Activated CD8-positive, alpha-beta T cell treated with anti-CD3 and anti-CD28 coated beads for 36 hours (primary cell): ENCODE measurements around the gene KLRG1. TPM values are rescaled to one million over a fixed set of nuclear protein-coding genes. Genes with fewer than 3 reads are reported as not detected.

Source experiments
- ATAC-seq: fragments of 200-7000 bp; cut with Tn5 transposase; one replicate; pipeline ENCODE4 v1.10.0; 2021; ENCODE audit warnings: mild to moderate bottlenecking, moderate library complexity
- CTCF ChIA-PET: fragments of 350-600 bp; sonication (Branson Sonifier 250); formaldehyde crosslinking; loops from one replicate; lab custom pipeline; 2021; ENCODE audit warnings: antibody characterized with exemption; lab: Charles Lee
- POLR2A ChIA-PET: fragments of 350-600 bp; sonication (Branson Sonifier 250); formaldehyde crosslinking; loops from one replicate; lab custom pipeline; 2021; ENCODE audit warnings: antibody characterized with exemption; lab: Charles Lee
- DNase-seq: peaks from one replicate; pipeline ENCODE4 v3.0.0-alpha.2; 2020
- H3K27ac Mint-ChIP-seq: one replicate; pipeline ENCODE4 v1.8.0; 2021; ENCODE audit warnings: mild to moderate bottlenecking, mixed read lengths
- H3K27me3 Mint-ChIP-seq: one replicate; pipeline ENCODE4 v1.8.0; 2021; ENCODE audit warnings: mixed read lengths
- H3K36me3 Mint-ChIP-seq: one replicate; pipeline ENCODE4 v1.8.0; 2021; ENCODE audit warnings: low read depth, mixed read lengths
- H3K4me1 Mint-ChIP-seq: one replicate; pipeline ENCODE4 v1.8.0; 2021; ENCODE audit warnings: low read depth, mixed read lengths
- H3K4me3 Mint-ChIP-seq: one replicate; pipeline ENCODE4 v1.8.0; 2021; ENCODE audit warnings: mild to moderate bottlenecking, moderate library complexity, mixed read lengths
- H3K9me3 Mint-ChIP-seq: one replicate; pipeline ENCODE4 v1.8.0; 2021; ENCODE audit warnings: mixed read lengths
- CTCF ChIP-seq: fragments of 200-600 bp; IDR thresholded peaks from one replicate; pipeline ENCODE4 v1.8.0; 2022; ENCODE audit warnings: antibody characterized with exemption, mild to moderate bottlenecking
- intact Hi-C: fragments of 100-400 bp; cut with micrococcal nuclease; formaldehyde crosslinking; loops from one replicate; pipeline ENCODE4 v1.10.0; 2022
- total RNA-seq, 2 experiments: library from RNA; stranded (reverse); gene quantifications; one replicate each; pipeline ENCODE4 v1.2.3, GENCODE V29; 2021

KLRG1 gene
- total RNA-seq, 2 experiments from 2014 or later, result 6.6 to 10.1 TPM

- H3K9me3 Mint-ChIP-seq, result peaks cover 5% of the 10 kb centered on the region
- H3K36me3 Mint-ChIP-seq, result peaks cover 18% of the 10 kb centered on the region
- ChIA-PET CTCF (interaction anchor here (0.7 to 6.7 kb wide), 3 partner anchors 16 to 489 kb away, joined by 3 to 173 read pairs (median 5); partner anchors contain the start of gene M6PR), POLR2A (interaction anchor here (1.3 to 5.7 kb wide), 2 partner anchors 10 to 83 kb away, joined by 3 to 30 read pairs; partner anchors contain the start of gene M6PR)
- H3K27ac Mint-ChIP-seq, result peak overlapping the region; percentile 27
- intact Hi-C loops, result no loop called here
- TF ChIP-seq CTCF, result no peak
- no peaks in the 10 kb centered on the region for H3K27me3 Mint-ChIP-seq
- ATAC-seq (peak; percentile 46), DNase-seq (no peak)
- no peak overlapping the region for H3K4me3 Mint-ChIP-seq
- peaks cover 56% of the 10 kb centered on the region for H3K4me1 Mint-ChIP-seq
These were observed 44.0 kb downstream of the KLRG1 start for GRCh38 chr12:9033265-9033887.

DNA sequence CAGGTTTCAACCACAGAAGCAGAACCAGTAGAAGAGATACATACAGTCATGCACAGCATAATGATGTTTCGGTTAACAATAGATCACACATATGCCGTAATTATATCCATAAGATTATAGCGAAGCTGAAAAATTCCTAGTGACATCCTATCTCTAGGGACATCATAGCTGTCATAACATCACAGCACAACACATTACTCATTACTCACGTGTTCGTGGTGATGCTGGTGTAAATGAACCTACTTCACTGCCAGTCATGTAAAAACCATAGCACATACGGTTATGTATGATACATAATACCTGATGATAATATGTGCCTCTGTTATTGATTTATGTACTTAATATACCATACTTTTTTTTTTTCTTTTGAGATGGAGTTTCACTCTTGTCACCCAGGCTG lies 44.7 kb downstream of the KLRG1 start:
- Mint-ChIP-seq H3K27me3 (no peaks in the 10 kb centered on the region), H3K4me1 (peaks cover 55% of the 10 kb centered on the region), H3K36me3 (peaks cover 13% of the 10 kb centered on the region), H3K4me3 (no peak overlapping the region), H3K9me3 (peaks cover 2% of the 10 kb centered on the region), H3K27ac (no peak overlapping the region)
- CTCF ChIA-PET, result interaction anchor here (1.7 to 6.7 kb wide), 2 partner anchors 15 to 86 kb away, joined by 5 to 173 read pairs; partner anchors contain the start of gene M6PR
- DNase-seq (no peak), ATAC-seq (peak; percentile 26)
- POLR2A ChIA-PET, result interaction anchor here (1.3 to 5.7 kb wide), 2 partner anchors 10 to 84 kb away, joined by 3 to 30 read pairs; partner anchors contain the start of gene M6PR
- no peak for TF ChIP-seq CTCF
- intact Hi-C loops, result no loop called here

DNA sequence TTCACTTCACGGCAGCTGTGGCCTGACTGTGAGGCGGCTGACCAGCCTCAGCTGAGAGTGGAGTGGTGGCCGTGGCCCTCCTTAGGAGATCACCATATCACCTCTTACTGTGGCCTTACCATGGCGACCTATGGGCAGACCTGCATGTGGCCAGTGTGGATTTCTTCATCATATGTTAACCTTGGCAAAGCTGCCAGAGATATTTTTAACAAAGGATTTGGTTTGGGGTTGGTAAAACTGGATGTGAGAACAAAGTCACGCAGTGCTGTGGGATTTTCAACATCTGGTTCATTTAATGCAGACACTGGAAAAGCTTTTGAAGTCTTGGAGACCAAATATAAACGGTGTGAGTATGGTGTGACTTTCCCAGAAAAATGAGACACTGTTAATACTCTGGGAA lies 46.9 kb downstream of the KLRG1 start:
- intact Hi-C loops, result no loop called here

GRCh38 chr12:9037431-9037830 lies 48.1 kb downstream of the KLRG1 start:
- no peak for ATAC-seq
- H3K27me3 Mint-ChIP-seq, result no peaks in the 10 kb centered on the region

More for the DNA sequence above, 46.9 kb downstream of the KLRG1 start:
- TF ChIP-seq CTCF, result no peak
- H3K9me3 Mint-ChIP-seq, result peaks cover 2% of the 10 kb centered on the region
- peaks cover 58% of the 10 kb centered on the region for H3K4me1 Mint-ChIP-seq
- ATAC-seq, result no peak
- ChIA-PET POLR2A (interaction anchor here (0.9 to 3.9 kb wide), 4 partner anchors 23 to 86 kb away, joined by 3 to 30 read pairs (median 3); partner anchors contain the start of gene M6PR), CTCF (interaction anchor here (1.3 to 6.7 kb wide), 6 partner anchors 9 to 146 kb away, joined by 3 to 173 read pairs (median 8); partner anchors contain the start of gene M6PR)
- no peak overlapping the region for H3K27ac Mint-ChIP-seq
- H3K27me3 Mint-ChIP-seq, result no peaks in the 10 kb centered on the region
- no peak overlapping the region for H3K4me3 Mint-ChIP-seq
- no peak for DNase-seq
- peaks cover 11% of the 10 kb centered on the region for H3K36me3 Mint-ChIP-seq

More at GRCh38 chr12:9037431-9037830, 48.1 kb downstream of the KLRG1 start:
- ChIA-PET POLR2A (interaction anchor here (0.8 to 3.9 kb wide), 6 partner anchors 10 to 90 kb away, joined by 3 to 30 read pairs (median 4); partner anchors contain the start of gene M6PR), CTCF (interaction anchor here (1.0 to 6.7 kb wide), 10 partner anchors 9 to 380 kb away, joined by 3 to 173 read pairs (median 5); partner anchors contain the start of gene M6PR)
- intact Hi-C loops, result no loop called here
- Mint-ChIP-seq H3K4me3 (no peak overlapping the region), H3K27ac (no peak overlapping the region), H3K36me3 (peaks cover 11% of the 10 kb centered on the region), H3K9me3 (peaks cover 2% of the 10 kb centered on the region), H3K4me1 (peaks cover 60% of the 10 kb centered on the region)
- TF ChIP-seq CTCF, result no peak
- peak; percentile 39 for DNase-seq
